ENCODE data around the gene CHST7.
"Not testable (repeated sequence)": the region's sequence is repeated elsewhere in the genome, so short reads cannot be mapped to it uniquely, and the experiment has no call there.

The CHST7 gene

GRCh38 chrX:46573331-46573891, at the start of gene CHST7:
TSS of gene CHST7 (plus strand) at chrX:46573765. CDS start at chrX:46573932, 167 bp downstream.
- ATAC-seq (peak; percentile 52), DNase-seq (peak; percentile 64)

GRCh38 chrX:46528640-46529039, 44.9 kb upstream of the CHST7 start:
- ATAC-seq, DNase-seq: not testable (repeated sequence)

DNA sequence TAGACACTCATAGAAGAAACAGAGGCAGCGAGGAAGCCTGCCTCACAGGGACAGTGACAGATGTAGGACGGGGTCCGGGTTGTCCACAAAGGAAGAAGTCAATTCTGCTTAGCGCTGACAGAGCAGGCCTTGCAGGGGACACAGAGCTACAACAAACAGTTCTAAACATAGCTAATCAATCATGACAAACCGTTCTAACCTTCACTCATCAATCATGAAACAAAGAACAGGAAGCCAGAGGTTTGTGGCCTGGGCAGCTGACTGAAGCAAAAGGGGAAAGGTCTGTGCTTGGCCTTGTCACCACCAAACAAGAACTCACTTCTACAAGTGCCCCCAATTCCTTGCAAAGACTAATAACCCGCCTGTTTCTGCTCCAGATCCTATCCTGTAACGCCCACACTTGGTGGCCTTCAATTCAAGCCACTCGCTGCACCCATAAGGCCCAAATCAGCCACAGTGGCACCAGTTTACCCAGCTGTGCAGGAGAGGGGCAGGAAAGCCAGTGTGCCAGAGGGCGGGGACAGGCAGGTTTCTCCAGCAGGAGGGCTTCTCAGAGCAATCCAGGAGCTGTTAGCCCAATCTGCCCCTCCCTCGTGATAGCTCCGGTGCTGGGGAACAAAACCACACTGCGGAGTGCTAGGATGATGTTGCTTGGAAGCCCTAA, 43.7 kb upstream of the CHST7 start:
- not testable (repeated sequence) for DNase-seq, ATAC-seq

GRCh38 chrX:46530404-46530908, 43.1 kb upstream of the CHST7 start:
- ATAC-seq, DNase-seq: not testable (repeated sequence)

GRCh38 chrX:46531442-46531841, 42.1 kb upstream of the CHST7 start:
- ATAC-seq = no peak
- no peak for DNase-seq

- ATAC-seq = no peak
- no peak for DNase-seq
Measured at GRCh38 chrX:46543441-46543840, 30.1 kb upstream of the CHST7 start.

GRCh38 chrX:46544527-46544926, 29.0 kb upstream of the CHST7 start:
- not testable (repeated sequence) for DNase-seq, ATAC-seq

- ATAC-seq = peak; percentile 92
Measured at GRCh38 chrX:46545111-46546005, 28.2 kb upstream of the CHST7 start, which contains the start of gene ZNF674. TSS of gene ZNF674 (minus strand) at chrX:46545421. CDS start at chrX:46542087, 3,334 bp downstream.

GRCh38 chrX:46547857-46548256, 25.7 kb upstream of the CHST7 start:
- DNase-seq = no peak
- no peak for ATAC-seq

More at GRCh38 chrX:46545111-46546005, 28.2 kb upstream of the CHST7 start, which contains the start of gene ZNF674:
- DNase-seq = peak; percentile 93

DNA sequence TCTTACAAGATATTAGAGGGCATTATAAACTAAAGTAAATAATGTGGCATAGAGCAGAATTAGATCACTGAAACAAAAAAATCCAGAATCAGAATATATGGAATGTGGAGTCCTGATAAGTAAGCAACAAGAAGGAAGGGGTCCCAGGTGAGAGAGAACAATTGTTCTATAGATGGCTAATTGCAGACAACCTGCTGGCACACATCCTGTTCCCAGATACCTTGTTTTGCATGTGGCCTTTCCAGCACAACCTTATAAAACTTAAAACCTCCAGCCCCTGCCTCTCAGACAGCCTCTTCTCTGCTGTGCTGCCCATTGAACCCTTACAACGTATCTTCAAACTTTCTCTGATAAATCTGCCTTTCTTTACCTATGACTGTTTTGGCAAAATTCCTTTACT, 23.7 kb upstream of the CHST7 start:
- no peak for ATAC-seq
- DNase-seq = no peak

GRCh38 chrX:46551494-46552128, 22.0 kb upstream of the CHST7 start:
- ATAC-seq (no peak), DNase-seq (no peak)

DNA sequence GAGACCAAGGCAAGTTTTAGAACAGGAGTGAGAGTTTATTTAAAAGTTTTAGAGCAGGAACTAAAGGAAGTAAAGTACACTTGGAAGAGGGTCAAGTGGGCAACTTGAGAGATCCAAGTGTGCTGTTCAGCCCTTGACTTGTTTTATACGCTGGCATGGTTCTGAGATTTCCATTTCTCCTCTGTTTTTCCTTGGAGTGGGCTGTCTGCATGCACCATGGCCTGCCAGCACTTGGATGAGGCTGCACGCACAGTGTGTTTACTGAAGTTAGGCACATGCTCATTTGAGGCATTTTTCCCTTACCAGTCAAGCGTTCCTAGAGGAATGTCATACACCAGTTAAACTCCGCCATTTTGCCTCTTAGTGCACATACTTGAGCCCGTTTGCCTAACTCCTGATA, 19.6 kb upstream of the CHST7 start:
- no peak for DNase-seq

GRCh38 chrX:46554942-46555341, 18.6 kb upstream of the CHST7 start:
- no peak for ATAC-seq
- no peak for DNase-seq

More for the DNA sequence above, 19.6 kb upstream of the CHST7 start:
- no peak for ATAC-seq

DNA sequence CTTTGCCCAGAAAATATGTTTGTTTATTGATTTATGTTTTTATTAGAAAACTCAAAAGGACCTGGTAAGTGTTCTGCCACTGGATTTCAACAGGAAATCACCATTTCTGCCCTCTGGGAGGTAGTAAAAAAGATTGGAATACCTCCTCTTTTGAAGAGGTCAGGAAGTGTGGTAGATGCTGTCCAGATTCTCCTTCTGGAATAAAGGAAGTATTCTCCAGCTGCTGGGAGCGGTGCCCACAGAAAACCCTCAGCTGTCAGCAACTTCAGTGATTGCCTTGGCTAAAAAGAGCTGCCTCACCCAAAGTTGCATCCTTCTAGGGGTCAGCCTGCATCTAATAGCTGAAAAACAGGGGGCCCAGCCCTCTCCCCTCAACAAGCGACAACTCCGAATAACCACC, 14.5 kb upstream of the CHST7 start:
- ATAC-seq (no peak), DNase-seq (no peak)

- ATAC-seq = peak; percentile 85
Measured at GRCh38 chrX:46561824-46562657, 11.5 kb upstream of the CHST7 start.

GRCh38 chrX:46567388-46567787, 6.2 kb upstream of the CHST7 start:
- DNase-seq = no peak
- no peak for ATAC-seq

More at GRCh38 chrX:46561824-46562657, 11.5 kb upstream of the CHST7 start:
- DNase-seq = no peak

GRCh38 chrX:46569621-46570020, 3.9 kb upstream of the CHST7 start:
- DNase-seq = no peak
- no peak for ATAC-seq

DNA sequence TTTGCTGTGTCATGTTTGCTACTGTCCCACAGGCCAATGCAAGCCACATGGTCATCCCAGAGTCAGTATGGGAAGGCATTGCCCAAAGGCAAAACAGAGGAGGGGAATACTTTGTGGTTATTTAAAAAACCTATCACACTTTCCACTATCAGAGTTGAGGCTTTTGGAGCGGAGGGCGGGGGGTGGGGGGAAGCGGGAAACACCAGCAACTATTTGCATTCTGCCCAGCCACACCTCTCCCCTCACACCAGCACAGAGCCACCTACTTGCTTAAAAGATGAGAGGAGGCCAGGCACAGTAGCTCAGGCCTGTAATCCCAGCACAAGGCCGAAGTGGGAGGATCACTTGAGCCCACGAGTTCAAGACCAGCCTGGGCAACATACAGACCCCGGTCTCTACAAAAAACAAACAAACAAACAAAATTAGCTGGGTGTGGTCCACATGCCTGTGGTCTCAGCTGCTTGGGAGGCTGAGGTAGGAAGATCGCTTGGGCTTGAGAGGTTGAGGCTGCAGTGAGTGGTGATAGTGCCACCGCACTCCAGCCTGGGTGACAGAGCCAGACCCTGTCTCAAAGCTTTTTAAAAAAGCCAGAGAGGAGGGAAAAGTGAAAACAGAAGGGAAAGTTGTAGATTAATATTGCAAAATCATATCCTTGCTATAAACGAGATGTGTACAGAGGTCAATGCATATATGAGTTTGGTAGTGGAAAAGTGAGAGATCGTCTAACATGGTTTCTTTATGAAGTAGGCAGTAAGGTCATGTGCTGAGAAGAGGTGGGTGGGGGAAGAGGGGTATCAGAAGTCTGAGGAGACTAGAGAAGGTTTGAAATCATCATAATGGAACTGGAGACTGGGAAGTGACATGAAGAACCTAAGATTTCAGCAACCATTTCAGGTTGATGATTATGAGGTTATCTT, 1.9 kb upstream of the CHST7 start:
- no peak for DNase-seq
- peak; percentile 65 for ATAC-seq

- peak; percentile 73 for ATAC-seq
Measured at GRCh38 chrX:46572340-46572936, 1.1 kb upstream of the CHST7 start.

More at GRCh38 chrX:46572340-46572936, 1.1 kb upstream of the CHST7 start:
- peak; percentile 24 for DNase-seq

Data from stimulated activated naive CD8-positive, alpha-beta T cell treated with anti-CD3 and anti-CD28 coated beads, Interleukin-15, Interleukin-2, amounts not matched to agents 100 U/mL and 50 U/mL, for 24 hours (primary cell).